Right lobe of liver (tissue), 6 donors: ENCODE results near the gene GALNT5. TPM values are rescaled to one million over a fixed set of nuclear protein-coding genes. Genes with fewer than 3 reads are reported as not detected.
A peak's percentile ranks its signal among the peaks of the same experiment; 100 is the strongest.

Experiments
- ATAC-seq, 4 donors: fragments of 200-7000 bp; cut with Tn5 transposase; one replicate each; pipeline ENCODE4 v1.9.1; 2020; ENCODE audit warnings: mild to moderate bottlenecking in 4 of 4, moderate library complexity in 4 of 4
- DNase-seq, 3 donors: peaks; one replicate each; pipeline ENCODE4 v3.0.0-alpha.2; 2020
- H3K27ac ChIP-seq, 3 donors: fragments of 200-600 bp; one replicate each; pipeline ENCODE4 v1.8.0; 2022
- H3K27me3 ChIP-seq, 2 donors: fragments of 200-600 bp; one replicate each; pipeline ENCODE4 v1.8.0; 2022
- H3K36me3 ChIP-seq, 4 donors: fragments of 200-600 bp; sonication (generic) in 1 of 4; one replicate each; pipeline versions ENCODE4 v1.5.1 to v1.8.0; 2017 to 2022; ENCODE audit warnings: control low read depth in 1 of 4
- H3K4me1 ChIP-seq, 4 donors: fragments of 200-600 bp; sonication (generic) in 1 of 4; one replicate each; pipeline versions ENCODE4 v1.5.1 to v1.8.0; 2017 to 2022; ENCODE audit warnings: control low read depth in 1 of 4
- H3K4me3 ChIP-seq, 3 donors: fragments of 200-600 bp; one replicate each; pipeline ENCODE4 v1.8.0; 2022
- H3K9me3 ChIP-seq, 4 donors: fragments of 200-600 bp; sonication (generic) in 1 of 4; one replicate each; pipeline versions ENCODE4 v1.5.1 to v1.8.0; 2017 to 2022; ENCODE audit warnings: control low read depth in 1 of 4
- POLR2A ChIP-seq: fragments of 450-650 bp; IDR thresholded peaks from one replicate; pipeline ENCODE4 v1.6.1; 2017; ENCODE audit warnings: antibody characterized with exemption, mild to moderate bottlenecking
- WGBS: methylation state at CpG from one replicate; pipeline ENCODE4 v1.1.6; 2018; ENCODE audit warnings: low coverage, low lambda C conversion rate; ENCODE audit not compliant: insufficient coverage; ENCODE audit errors: missing lambda C conversion rate; 5-methylcytosine and 5-hydroxymethylcytosine counted together
- intact Hi-C, 2 donors: fragments of 100-400 bp; cut with DNase I; formaldehyde crosslinking; loops; one replicate each; pipeline versions ENCODE4 v1.11.2 to v1.14.1; 2022
- total RNA-seq, 6 experiments: library from RNA; depleted of rRNA in 2 of 6; stranded (reverse); fragments of >200 nt in 2 of 6; fragmentation: NEBNext Ultra II Directional in 3 of 6; extraction: Animal tissue kit (Norgen Biotek cat#: 25700) in 3 of 6; gene quantifications; one replicate each; pipeline versions ENCODE4 v1.1.0 to v1.2.4, GENCODE V29; 2016 to 2023
- TF ChIP-seq, protein P1 (sequence below), 4 donors: fragments of 200-600 bp in 3 of 4; fragments of 450-650 bp in 1 of 4; IDR thresholded peaks; one replicate each; pipeline versions ENCODE4 v1.5.1 to v1.8.0; 2016 to 2022; ENCODE audit warnings: antibody characterized with exemption in 4 of 4, mild to moderate bottlenecking in 2 of 4
- donor health status: DM: no; HTN: yes; CAD: no.
- donor health status: DM: no; HTN: no; CAD: no.
- donor health status: DM: no; HTN: no; CAD: no.
- donor health status: DM: no; HTN: yes; CAD: no.
- donor health status: DM: no; HTN: yes; CAD: no.

GALNT5 gene
- total RNA-seq, 6 experiments from 2014 or later: 0.07 TPM; not detected in 5

DNA sequence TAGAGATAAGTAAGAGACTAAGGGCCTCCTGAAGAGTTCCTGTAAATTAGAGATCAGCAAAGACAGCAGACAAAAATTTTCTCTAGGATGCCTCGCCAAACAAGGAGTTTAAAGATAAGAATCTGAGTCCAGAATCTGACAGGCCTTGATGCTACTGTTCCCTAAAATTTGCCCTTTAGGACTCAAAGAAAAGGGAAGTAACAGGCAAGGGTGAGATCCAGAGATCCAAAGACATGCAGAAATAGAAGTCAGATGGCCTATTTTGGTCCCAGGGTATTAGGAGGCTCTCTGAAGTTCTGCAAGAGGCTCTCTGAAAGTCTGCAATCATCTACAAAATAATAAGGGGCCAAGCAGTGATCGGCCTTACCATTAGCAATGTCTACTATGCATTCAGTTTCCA, 33.0 kb downstream of the GALNT5 start:
- intact Hi-C loops: no loop called here
- WGBS: 100% methylated on average over 2 of the region's 2 CpGs

DNA sequence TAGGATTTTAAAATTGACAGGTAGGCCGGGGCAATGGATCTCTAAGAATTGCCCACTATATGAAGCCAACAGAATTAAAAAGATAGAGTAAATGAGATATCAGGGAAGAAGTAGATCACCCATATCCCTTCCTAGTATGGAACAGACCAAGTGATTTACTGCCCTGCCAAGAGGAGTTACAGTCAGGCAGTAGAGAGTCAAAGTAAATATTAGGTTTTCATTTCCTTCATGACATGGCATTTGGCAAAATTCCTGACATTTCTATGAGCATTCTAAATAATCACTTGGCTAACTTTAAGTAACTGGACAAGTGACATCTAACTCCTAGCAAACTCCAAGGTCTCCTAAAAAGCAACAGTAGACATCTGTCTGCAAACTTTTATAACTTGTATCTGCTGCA, 33.5 kb downstream of the GALNT5 start:
- Histone ChIP-seq H3K27me3 (no peaks in the 10 kb centered on the region), H3K9me3 (no peaks in the 10 kb centered on the region), H3K27ac (no peak overlapping the region), H3K36me3 (no peaks in the 10 kb centered on the region), H3K4me3 (no peak overlapping the region), H3K4me1 (no peaks in the 10 kb centered on the region)
- DNase-seq: no peak
- TF ChIP-seq, protein P1, sequence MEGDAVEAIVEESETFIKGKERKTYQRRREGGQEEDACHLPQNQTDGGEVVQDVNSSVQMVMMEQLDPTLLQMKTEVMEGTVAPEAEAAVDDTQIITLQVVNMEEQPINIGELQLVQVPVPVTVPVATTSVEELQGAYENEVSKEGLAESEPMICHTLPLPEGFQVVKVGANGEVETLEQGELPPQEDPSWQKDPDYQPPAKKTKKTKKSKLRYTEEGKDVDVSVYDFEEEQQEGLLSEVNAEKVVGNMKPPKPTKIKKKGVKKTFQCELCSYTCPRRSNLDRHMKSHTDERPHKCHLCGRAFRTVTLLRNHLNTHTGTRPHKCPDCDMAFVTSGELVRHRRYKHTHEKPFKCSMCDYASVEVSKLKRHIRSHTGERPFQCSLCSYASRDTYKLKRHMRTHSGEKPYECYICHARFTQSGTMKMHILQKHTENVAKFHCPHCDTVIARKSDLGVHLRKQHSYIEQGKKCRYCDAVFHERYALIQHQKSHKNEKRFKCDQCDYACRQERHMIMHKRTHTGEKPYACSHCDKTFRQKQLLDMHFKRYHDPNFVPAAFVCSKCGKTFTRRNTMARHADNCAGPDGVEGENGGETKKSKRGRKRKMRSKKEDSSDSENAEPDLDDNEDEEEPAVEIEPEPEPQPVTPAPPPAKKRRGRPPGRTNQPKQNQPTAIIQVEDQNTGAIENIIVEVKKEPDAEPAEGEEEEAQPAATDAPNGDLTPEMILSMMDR (IDR thresholded peaks at IDR 0.05): no peak
- no peak for TF ChIP-seq POLR2A
- peak in 1 of 4 donors; percentile 72 for ATAC-seq
- WGBS: 80% methylated on average over 1 of the region's 1 CpG
- intact Hi-C loops: no loop called here

More for the DNA sequence above, 33.0 kb downstream of the GALNT5 start:
- H3K36me3 ChIP-seq: no peaks in the 10 kb centered on the region
- DNase-seq (no peak), ATAC-seq (no peak)
- no peaks in the 10 kb centered on the region for H3K9me3 ChIP-seq
- TF ChIP-seq, protein P1 (IDR thresholded peaks at IDR 0.05): no peak
- no peak for TF ChIP-seq POLR2A
- H3K4me3 ChIP-seq: no peak overlapping the region
- no peak overlapping the region for H3K27ac ChIP-seq
- no peaks in the 10 kb centered on the region for H3K27me3 ChIP-seq
- no peaks in the 10 kb centered on the region for H3K4me1 ChIP-seq

DNA sequence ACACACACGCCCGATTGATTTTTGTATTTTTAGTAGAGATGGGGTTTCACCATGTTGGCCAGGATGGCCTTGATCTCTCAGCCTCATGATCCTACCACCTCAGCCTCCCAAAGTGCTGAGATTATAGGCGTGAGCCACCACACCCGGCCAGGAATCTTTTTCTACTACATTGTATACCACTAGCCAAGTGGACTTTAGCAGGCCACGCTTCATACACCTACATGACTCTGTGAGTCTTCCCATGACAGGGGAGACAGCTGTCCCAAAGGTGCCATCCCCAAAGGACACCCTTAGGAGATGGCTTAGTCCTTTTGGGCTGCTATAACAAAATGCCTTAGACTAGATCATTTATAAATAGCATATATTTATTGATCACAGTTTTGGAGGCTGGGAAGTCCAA, 35.3 kb downstream of the GALNT5 start:
- Histone ChIP-seq H3K9me3 (no peaks in the 10 kb centered on the region), H3K27me3 (no peaks in the 10 kb centered on the region), H3K27ac (no peak overlapping the region), H3K36me3 (no peaks in the 10 kb centered on the region), H3K4me1 (no peaks in the 10 kb centered on the region), H3K4me3 (no peak overlapping the region)
- TF ChIP-seq, protein P1 (IDR thresholded peaks at IDR 0.05): no peak
- TF ChIP-seq POLR2A: no peak
- intact Hi-C loops: no loop called here
- no peak for ATAC-seq
- WGBS: 91% methylated on average over 5 of the region's 5 CpGs
- no peak for DNase-seq

DNA sequence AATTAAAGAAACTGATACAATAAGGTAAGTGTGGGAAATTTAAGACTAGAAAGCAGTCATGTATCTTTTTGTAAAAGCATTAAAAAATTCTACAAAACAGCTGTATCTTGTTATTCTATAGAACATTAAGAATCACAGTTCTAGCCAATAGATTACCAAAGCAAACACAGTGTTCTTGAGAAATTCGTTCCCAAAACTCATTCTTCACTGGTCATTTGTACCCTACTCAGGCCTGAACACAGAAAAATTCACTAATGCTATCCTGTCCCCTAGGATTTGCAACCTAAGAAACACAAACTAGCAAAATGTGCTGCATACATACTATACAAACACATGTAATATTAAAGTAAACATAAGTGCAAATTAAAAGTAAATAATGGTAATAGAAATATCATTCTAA, 39.0 kb downstream of the GALNT5 start:
- Histone ChIP-seq H3K4me1 (no peaks in the 10 kb centered on the region), H3K4me3 (no peak overlapping the region), H3K27ac (no peak overlapping the region), H3K9me3 (no peaks in the 10 kb centered on the region), H3K36me3 (no peaks in the 10 kb centered on the region), H3K27me3 (no peaks in the 10 kb centered on the region)
- DNase-seq (no peak), ATAC-seq (no peak)
- intact Hi-C loops: no loop called here
- TF ChIP-seq, protein P1 (IDR thresholded peaks at IDR 0.05): no peak
- no peak for TF ChIP-seq POLR2A
- 42% methylated on average over 1 of the region's 1 CpG for WGBS

DNA sequence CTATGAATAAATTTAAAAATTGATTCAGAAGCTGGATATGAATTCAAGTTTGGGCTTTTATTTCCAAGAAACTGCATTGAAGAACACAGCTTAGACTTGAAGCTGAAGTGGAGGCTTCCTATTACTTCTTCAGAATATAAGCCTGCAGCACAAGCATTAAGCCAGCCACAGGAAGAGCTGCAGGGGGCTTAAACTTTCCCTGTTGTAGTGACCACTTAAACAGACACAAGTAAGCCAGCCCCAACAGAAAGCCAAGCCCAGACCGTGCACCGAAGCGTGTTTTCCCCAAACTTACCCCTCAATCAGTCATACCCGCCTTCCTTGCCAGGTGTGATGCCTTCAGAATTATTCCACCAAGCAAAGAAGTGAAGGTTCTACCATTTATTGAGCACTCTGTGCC, 39.5 kb downstream of the GALNT5 start:
- H3K4me1 ChIP-seq: no peaks in the 10 kb centered on the region
- DNase-seq (no peak), ATAC-seq (no peak)
- H3K4me3 ChIP-seq: no peak overlapping the region
- intact Hi-C loops: no loop called here
- TF ChIP-seq POLR2A: no peak
- TF ChIP-seq, protein P1 (IDR thresholded peaks at IDR 0.05): no peak
- no peak overlapping the region for H3K27ac ChIP-seq
- H3K9me3 ChIP-seq: no peaks in the 10 kb centered on the region
- H3K36me3 ChIP-seq: no peaks in the 10 kb centered on the region
- H3K27me3 ChIP-seq: no peaks in the 10 kb centered on the region
- WGBS: 77% methylated on average over 4 of the region's 4 CpGs
